Activated CD4-positive, alpha-beta T cell treated with anti-CD3 and anti-CD28 coated beads, Interleukin-2, amount 50 U/mL, for 24 hours (primary cell): ENCODE data around the gene FGF14.

Experiments used
- DNase-seq, 2 donors: peaks; one replicate each; pipeline ENCODE4 v3.0.0-alpha.2; 2020; ENCODE audit warnings: low read depth in 1 of 2, low spot score in 1 of 2

Gene FGF14

GRCh38 chr13:101942038-101942437 lies 459.8 kb downstream of the FGF14 start:
- no peak for DNase-seq

DNA sequence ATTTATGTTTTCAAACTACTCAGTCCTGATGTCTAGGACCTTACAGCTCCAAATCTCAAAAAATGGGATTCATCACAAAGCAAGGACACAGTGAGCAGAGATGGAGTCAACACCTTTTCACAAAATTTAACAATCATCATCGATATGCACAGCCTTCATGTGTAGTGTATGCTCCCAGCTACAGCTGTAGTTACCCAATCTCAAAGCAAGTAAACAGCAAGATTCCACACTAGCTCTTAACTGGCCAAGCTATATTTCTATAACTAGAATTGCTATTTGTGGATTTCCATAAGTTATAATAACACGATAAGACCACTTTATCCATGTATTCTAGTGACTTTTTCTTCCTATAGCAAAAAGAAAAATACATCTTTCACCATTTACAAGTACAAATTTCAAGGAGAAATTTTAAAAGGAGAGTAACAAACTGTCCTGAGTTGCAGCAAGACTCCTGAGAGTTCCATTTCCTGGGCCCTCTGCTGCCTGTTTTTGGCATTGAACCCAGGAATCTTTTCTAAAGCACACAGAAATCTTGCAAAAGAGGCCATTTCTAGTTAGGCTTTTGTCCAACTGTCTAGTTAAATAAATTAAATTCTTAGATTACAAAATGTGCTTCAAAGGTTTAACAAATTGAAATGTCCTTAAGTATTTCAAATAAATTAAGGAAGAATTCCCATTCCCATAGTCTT lies 460.6 kb downstream of the FGF14 start:
- DNase-seq, result no peak

- no peak for DNase-seq
Measured at GRCh38 chr13:101939370-101939769, 462.5 kb downstream of the FGF14 start.

- no peak for DNase-seq
Measured at GRCh38 chr13:101935828-101936227, 466.0 kb downstream of the FGF14 start.

- no peak for DNase-seq
Measured at GRCh38 chr13:101931186-101931585, 470.7 kb downstream of the FGF14 start.

GRCh38 chr13:101930331-101930730 lies 471.5 kb downstream of the FGF14 start:
- DNase-seq, result no peak

- DNase-seq, result no peak
Measured at GRCh38 chr13:101925731-101926130, 476.1 kb downstream of the FGF14 start.

GRCh38 chr13:101919541-101920181 lies 482.2 kb downstream of the FGF14 start:
- DNase-seq, result no peak

- DNase-seq, result no peak
Measured at GRCh38 chr13:101917833-101918661, 483.8 kb downstream of the FGF14 start.

DNA sequence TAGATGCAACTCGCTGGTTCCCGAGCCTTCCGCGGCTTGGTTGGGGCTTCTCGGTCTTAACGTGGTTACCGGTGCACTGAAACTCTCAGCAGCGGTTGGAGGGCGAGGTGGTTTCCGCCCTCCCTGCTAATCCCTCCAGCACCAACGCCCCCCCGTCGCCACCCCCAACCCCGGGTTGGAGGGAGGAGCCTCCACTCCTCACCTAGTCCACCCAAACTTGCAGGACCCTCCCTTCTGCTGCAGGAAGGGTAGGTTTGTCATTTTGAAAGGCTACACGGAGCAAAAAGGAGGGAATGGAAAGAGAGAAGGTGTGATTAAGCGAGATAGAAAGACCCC lies 484.4 kb downstream of the FGF14 start:
- DNase-seq, result no peak

DNA sequence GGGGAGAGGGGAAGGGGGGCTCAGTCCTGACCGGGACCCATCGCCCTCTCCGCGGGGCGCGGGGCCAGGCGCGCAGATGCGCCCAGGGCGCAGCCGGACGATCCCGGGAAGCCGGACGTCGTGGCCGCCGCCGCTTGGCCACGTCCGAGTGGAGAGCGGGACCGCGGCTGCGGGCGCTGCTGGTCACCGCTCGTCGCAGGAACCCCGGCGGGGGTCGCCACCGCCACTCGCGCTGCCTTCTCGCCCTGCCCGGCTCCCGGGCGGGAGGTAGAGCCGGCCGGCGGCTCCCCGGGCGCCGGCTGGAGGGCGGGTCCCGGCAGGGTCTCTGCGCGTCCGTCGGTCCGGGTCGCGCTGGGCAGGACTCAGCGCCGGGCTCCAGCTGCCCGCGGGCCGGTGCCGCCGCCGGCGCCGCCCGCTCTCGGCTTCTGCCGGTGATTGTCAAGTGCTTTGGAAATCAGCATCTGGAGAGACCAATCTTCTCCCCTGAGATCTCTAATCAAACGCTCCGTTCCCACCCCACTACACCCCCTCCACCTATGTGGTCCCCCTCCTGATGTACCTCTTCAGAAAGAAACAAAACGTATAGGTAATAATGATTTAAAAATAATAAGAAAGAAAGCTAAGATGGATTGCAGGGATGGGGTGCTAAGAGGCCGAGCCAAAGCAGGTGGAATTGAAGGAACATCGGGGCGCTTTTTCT lies 484.9 kb downstream of the FGF14 start:
- DNase-seq, result no peak

DNA sequence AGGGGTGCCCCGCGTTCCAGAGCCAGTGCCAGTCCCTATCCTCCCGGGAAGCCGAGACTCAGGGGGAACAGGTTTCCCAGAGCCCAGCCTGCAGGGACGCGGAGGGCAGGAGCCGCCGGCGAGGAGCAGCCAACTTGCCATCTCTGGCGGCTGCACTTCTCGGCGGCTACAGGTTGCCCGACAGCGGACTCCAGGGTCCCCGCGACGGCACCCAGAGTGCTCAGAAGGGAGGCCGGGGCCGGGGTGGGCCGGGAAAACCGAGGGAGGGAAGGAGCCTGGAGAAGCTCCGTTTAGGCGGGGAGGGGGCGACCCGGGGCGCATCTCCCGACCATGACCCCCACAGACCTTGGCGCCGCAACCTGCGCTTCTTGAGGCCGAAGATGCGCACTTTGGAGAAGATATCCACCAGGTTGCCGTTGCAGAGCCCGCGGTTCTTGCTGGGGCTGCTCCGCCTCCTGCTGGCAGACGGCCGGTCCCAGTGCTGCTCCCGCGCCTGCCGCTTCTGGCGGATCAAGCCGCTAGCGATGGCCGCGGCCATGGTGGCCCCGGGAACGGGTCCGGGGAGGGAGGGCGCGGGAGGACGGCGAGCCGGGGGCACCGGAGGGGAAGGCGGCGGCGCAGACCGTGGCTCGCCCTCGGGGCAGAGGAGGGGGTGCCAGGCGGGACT lies 485.6 kb downstream of the FGF14 start:
- DNase-seq, result no peak

DNA sequence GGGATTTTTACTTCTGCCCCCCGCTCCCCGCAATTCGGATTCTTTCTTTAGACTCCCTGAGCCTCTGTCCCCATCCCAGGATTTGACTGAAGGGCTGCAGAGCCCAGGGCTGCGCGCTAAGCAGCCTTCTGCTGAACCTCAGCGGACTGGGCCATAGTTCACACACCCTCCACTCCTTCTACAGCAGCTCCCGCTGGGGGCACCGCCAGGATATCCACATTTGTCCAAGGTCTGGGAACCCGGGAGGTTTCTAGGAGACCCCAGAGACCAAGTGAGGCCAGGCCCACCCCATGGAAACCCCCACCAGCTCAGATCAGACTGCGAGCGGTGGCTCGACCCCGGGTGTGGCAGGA lies 486.1 kb downstream of the FGF14 start:
- no peak for DNase-seq

DNA sequence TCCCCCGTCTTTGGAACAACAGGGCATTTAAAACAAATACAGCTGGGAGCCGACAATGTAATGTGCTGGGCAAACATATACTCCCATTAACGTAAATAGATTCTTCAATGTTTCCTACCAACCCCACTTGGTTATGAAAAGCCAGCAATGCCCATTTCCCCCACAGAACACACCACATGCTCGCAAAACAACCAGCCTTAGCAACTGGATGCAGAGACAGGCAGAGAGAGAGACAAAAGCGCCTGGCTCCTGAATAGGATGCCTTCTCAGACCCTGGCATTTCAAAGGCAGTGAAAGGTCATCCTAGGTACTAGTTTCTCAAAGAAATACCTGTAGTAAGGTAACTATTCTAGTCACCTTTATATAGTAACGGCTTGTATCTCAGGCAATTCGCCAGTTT lies 486.5 kb downstream of the FGF14 start:
- no peak for DNase-seq

DNA sequence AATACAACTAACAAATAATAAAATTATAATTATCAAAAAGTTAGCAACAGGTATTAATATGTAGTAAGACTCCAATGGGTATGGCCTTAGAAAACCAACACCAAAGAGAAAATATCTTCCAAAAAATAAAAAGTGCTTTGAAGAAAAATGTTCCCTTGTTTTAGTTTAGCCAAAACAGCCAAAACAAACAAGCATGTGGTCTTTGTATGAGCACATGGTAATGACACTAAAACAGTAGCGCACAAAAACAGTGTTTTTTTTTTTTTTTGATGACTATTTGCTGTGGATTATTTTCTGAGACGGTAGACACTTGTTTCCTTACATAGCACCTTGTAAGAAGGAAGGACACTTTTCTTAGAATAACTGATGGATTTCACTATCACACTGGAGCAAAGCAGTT lies 490.1 kb downstream of the FGF14 start:
- no peak for DNase-seq

DNA sequence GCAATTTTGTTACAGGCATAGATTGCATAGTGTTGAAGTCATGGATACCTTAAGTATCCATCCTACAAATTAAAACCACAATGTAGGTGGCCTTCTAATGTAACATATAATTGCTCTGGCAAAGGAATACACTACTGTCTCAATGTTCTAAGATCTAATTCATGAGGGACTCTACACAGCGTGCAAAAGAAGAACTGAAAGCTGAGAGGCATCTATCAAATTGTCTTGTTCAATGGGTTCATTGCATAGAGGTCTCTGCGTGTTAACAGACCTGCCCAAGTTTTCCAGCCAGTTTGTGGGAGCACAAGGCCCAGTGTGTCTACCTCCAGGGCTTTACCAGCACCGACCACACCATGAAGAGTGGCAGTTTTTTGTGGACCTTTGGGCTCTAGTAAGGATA lies 498.0 kb downstream of the FGF14 start:
- no peak for DNase-seq

GRCh38 chr13:101898676-101899075 lies 503.2 kb downstream of the FGF14 start:
- no peak for DNase-seq

GRCh38 chr13:101896541-101896940 lies 505.3 kb downstream of the FGF14 start:
- DNase-seq, result no peak

GRCh38 chr13:101893021-101893420 lies 508.8 kb downstream of the FGF14 start:
- DNase-seq, result no peak

DNA sequence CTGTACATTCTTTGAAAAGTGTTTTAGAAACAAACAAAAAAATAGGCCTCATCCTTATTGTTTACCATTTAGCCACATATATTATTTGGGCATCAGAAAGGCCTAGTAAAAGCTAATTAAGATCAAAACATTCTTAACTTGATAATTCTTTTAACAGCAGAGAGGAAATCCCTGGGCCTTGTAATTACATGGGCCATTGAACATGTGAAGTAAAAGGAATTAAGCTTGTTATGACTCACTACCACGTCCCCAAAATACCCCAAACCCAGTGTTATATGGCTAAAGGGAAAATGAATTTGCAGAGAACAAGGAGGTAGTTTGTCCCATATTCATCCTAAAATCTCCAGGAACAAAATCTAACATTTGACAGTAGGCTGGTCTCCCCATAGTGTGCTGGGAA lies 509.6 kb downstream of the FGF14 start:
- no peak for DNase-seq

DNA sequence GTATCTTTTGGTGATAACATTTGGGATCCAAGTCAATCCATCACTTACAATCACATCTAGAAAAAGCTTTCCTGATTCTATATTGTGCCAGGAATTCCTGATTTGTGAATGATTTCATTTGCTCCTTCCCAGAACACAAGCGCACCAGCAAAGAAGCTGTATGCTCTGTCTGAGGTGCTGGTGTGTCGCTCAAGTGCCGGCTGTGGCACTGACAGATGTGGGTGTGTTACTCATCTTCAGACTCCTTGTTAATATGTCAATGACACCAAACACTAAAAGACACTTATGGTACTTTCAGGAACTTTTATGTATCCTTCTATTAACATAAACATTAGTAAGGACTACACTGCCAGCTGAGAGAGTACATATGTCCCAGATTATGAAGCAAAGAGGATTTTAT lies 520.3 kb downstream of the FGF14 start:
- DNase-seq, result no peak
